GM21526 (cell line): Measurements from ENCODE around the gene SLC38A10.

Experiments used
- ATAC-seq: cut with Tn5 transposase; IDR thresholded peaks from one replicate; pipeline ENCODE4 v1.9.1; 2021; ENCODE audit warnings: moderate library complexity; ENCODE audit not compliant: unreplicated experiment, low FRiP score

Gene SLC38A10

DNA sequence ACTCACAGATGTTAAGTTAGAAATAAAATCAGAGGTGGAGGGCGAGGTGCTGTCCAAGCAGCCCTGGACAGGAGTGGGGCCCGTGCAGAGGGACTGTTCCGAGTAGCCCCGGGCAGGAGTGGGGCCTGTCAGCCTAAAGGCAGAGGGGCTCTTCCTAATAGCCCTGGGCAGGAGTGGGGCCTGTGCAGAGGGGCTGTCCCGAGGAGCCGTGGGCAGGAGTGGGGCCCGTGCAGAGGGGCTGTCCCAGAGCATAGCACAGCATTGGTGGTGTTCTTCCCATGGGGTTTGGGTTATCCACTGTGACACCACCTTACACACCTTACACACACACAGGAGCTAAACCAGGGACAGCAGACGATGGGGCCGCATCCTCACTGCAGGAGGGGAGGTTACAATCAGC, 82.7 kb downstream of the SLC38A10 start:
- no peak for ATAC-seq

DNA sequence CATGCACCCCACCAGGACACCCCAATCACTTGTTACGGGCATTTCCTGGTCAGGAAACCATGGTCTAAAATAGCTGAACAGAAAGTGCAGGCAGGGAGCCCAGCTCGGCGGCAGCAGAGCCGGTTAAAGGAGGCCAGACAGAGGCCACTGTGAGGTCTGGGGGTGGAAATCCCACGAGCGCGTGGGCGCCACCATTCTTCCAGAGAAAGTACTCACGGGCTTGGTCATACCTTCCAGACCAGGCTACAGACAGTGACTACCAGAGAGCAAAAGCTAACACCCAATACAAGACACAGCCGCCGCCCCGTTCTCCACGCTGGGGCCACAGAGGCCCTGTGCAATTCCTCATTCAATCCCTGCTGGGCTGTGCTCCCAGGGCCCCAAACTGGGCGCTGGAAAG, 84.2 kb downstream of the SLC38A10 start:
- no peak for ATAC-seq

DNA sequence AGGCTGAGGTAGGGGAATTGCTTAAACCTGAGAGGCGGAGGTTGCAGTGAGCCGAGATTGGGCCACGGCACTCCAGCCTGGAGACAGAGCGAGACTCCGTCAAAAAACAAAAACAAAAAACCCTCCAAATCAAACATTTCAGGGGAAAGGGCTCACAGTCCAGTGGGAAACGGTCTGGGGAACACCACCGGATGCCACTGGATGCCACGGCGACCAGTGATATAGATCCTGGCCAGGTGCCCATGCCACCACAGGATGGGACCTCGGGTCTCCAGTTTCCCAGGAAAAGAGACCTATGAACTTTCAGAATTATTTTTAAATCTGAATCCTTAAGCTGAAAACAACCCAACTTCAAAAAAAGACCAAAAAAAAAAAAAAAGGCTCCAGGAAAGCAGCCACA, 84.6 kb downstream of the SLC38A10 start:
- no peak for ATAC-seq

DNA sequence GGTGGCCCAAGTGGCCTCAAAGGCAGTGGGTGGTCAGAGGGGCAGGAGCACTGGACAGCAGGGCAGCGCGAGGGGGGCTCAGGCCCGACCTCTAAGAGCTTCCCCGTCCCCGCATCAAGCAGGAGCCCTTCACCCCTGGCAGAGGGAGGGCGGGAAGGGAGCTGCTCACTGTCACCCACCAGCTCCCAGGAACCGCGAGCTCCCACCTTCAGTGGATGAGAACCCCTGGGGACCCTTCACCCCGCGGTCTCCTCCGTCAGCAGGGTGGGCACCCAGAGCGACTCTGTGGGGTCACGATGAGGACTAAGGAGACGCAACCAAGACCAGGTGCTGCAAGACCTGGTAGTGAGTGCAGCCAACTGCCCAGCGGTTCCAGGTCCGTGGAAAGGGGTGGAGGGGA, 86.0 kb downstream of the SLC38A10 start:
- no peak for ATAC-seq

DNA sequence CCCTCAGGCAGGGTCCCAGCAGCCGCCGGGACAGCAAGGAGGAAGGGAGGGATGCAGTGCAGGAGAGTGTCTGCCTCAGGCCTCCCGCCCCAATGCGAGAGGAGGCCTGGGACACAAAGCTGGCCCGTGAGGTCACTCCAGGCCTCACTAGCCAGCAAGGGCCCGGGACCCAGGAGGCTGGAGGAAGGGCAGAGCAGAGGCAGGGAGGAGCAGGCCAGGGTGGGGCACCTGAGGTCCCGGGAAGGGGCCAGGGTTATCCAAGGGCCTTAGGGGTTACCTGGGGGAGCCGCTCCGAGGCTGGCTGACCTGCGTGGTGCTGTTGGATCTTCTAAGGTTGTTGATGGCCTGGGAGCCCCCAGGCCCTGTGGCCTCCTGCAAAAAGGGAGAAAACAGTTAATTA, 86.5 kb downstream of the SLC38A10 start:
- ATAC-seq: no peak

DNA sequence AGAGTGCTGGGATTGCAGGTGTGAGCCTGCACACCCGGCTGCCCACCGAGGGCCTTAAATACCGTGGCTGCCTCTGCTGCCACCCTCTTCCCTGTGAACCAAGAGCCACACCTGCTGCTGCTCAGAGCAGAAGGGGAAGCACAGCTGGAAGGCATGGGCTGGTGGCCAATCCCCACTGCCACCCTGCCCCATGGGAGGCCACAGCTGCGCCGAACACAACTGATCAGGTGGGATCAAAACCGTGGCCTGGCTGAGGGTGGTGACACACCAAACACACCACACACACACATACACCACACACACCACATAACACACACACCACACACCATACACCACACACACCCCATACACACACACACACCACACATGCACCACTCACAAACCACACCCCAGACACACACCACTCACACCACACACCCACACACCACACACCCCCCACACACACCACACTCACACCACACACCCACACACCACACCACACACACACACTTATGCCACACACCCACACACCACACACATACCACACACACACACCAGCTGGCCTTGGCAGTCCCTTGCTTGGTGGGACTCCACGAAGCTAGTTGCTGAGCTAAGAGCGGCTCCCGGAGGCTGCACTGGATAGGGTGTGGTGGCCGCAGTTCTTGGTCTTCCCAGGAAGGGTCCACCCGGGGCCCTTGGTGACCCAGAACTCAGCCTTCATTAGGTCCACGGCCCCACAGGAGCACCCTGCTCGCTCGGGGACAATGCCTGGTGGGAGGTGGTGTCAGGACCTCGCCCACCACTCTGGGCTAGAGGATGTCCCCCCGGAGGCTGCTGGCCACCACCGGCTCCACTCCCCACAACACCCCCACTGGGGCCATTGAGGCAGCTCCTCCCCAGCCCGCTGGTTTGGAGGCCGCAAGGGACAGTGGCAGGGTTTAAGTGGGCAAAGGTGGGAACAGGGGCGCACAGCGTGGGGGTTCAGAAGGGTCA, 87.2 kb downstream of the SLC38A10 start:
- no peak for ATAC-seq

DNA sequence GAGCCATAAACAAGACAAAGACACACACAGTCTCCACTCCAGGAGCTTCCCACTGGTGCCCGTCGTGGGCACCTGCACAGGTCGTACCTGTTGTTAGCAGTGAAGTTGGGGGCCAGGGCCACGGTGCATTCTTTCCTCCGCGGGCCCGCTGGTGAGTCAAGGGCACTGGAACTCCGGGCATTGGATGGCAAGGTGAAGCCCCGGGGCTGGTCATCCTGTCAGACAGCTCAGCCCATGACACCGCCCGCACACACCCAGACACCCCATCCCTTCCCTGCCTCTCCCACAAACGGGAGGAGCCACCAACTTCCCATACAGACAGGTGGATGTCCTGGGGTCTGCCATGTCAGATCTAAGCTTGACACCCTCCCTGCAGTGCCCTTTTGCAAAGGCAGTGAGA, 88.5 kb downstream of the SLC38A10 start:
- no peak for ATAC-seq

DNA sequence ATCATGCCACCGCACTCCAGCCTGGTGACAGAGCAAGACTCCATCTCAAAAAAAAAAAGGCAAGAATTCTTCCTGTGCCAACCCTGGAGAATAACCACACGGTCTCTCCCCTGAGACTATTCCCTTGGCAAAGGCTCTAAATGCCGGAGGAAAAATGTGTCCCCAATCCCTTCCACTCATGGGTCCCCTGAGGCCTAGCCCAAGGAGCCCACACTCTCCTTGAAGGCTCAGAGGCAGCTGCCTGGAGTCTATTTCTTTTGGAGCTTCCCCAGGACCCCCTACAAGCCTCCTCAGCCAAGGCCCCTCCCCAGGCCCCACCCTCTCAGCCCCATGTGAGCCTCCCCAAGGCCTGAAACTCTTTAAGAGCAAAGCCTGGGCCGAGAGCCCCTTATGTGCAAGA, 88.9 kb downstream of the SLC38A10 start:
- ATAC-seq: no peak

DNA sequence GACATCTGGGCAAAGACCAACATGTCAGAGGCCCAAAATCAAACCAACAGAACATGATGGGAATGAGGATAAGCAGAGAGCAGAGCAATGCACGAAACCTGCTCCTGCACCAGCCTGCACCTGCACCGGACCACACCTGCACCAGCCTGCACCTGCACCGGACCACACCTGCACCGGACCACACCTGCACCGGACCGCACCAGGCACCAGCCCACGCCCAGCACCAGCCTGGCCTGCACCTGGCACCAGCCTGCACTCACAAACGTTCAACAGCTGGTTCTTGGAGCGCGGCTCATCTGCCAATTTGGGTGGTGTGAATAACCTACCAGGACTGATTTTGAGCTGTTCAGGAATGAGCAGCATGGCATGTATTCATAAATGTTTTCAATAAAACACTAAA, 90.5 kb downstream of the SLC38A10 start:
- ATAC-seq: no peak

DNA sequence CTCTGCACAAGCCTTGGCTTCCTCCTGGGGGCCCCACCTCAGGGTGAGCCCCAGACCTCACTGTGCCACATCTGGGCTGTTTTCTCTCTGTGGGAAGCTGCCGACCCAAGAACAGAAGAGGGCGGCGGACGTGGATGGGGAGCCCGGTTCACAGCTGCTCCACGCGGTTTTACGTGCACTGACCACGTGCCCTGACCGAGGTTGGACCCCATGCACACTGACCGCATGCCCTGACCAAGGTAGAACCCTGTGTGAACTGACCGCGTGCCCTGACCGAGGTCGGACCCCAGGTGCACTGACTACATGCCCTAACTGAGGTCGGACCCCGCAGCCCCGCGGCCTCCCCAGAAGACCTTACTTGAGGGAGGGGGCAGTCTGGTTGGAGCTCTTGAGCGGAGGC, 92.0 kb downstream of the SLC38A10 start:
- ATAC-seq: no peak

DNA sequence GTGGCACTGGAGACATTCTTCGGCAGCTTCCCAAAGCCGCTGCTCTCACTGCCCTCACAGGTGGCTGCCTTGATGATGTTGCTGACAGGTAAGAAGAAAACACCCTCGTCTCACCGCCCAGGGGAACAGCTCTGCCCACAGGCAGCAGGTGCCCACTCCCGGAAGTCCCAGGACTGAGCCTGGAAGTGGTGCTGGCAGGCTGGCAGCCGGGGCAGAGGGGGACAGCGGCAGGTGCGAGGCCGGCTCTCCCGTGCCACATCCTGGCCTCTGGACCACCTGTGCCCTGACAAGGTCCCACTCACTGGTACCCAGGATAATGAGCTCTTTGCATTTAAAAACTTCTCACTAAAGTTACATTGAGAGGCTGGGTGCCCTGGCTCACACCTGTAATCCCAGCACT, 92.8 kb downstream of the SLC38A10 start:
- no peak for ATAC-seq

DNA sequence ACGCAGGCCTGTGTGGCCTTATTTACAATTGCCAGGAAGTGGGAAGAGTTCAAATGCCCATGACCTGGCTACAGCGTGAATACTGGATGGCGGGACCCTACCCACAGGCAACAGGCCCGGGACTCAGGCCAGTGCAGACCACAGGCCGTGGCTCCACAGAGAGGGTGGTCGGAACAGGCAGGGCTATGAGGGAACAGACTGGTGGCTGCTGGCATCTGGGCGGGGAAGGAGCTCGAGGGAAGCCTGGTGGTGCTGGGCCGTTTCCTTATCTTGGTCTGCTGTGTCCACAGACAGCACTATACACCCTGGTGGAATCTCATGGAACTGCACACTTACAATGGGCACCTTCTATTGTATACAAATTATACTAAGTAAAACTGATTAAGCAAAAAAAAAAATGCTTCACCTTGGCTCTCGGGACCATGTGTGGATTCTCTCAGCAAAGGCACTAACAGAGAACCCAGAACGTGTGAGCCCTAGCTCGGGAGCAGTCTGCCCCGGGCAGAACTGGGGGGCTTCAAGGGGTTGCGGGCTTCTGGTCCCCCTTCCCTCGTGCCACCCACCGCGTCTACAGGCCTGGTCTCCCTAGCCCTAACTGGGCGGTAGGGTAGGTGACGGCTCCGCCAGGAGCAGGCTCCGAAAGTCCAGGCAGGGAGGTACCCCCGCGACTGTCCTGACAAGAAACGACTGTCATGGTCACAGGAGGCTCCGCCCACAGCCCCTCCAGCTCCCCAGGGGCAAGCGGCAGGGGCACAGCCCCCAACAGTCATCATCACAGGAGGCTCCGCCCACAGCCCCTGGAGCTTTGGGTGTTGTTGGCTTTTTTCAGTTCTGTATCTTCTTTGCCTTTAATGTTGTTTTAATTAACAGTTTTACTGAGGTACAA, 94.2 kb downstream of the SLC38A10 start:
- ATAC-seq: no peak

DNA sequence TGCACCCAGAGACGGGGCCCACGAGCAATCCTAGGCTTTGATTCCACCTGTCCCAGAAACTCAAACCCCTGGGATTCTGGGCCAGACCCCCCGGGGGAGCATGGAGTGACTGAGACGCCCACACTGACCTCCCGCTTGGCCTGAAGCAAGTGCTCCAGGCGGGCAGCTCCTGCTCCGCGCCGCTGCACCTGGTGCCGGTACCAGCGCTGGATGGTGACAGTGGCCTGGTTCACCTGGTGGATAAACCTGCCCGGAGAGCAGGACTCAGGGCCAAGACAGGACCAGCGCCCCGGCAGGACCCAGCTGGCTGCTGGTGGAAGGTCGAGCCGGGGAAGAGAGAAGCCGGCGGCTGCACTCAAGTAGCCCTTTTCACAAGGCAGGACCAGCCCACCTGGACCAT, 94.9 kb downstream of the SLC38A10 start:
- no peak for ATAC-seq

DNA sequence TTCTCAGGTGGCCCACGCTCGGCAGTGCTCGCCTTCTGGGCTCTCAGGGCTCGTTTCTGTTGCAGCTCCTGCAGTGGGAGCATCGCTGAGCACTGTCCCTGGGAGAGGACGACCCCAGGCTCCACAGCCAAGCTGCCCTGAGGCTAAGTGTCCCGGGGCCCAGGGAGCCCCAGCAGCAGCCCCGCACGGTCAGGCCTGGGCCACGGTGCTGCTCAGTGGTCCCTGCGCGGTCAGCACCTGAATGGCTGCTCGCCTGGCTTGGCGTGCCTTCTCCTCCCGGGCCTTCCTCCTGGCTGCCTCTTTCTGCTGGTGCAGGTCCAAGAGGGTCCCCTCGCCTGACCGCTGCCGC, 95.7 kb downstream of the SLC38A10 start:
- no peak for ATAC-seq

DNA sequence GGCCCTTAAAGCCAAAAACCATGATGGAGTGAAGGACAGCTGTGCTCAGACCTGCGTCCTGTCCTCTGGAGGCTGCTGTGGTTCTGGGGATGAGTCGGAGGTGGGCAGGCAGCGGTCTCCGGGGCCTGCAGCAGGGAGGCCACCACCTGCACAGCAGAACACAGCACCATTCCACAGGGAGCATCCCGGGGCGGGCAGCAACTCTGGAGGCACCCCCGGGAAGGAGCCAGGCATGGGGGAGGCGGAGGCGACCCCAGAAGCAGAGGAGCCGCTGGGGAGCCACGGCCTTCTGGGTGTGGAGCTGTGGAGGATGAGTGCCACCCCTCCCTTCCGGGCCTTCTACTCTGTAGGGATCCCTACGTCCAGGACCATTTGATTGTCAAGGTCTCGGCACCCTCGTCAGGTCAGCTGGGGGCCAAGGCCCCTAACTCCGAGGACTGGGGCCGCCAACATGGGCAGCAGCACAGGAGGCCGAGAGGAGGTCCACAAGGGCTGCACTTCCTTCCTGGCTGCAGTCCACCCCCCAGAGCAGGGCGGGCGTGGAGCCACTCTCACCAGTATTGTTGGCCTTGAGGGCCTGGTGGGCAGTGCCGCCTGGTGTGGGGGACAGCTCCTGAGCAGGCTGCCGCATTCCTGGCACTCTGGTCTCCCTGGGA, 96.2 kb downstream of the SLC38A10 start:
- no peak for ATAC-seq

DNA sequence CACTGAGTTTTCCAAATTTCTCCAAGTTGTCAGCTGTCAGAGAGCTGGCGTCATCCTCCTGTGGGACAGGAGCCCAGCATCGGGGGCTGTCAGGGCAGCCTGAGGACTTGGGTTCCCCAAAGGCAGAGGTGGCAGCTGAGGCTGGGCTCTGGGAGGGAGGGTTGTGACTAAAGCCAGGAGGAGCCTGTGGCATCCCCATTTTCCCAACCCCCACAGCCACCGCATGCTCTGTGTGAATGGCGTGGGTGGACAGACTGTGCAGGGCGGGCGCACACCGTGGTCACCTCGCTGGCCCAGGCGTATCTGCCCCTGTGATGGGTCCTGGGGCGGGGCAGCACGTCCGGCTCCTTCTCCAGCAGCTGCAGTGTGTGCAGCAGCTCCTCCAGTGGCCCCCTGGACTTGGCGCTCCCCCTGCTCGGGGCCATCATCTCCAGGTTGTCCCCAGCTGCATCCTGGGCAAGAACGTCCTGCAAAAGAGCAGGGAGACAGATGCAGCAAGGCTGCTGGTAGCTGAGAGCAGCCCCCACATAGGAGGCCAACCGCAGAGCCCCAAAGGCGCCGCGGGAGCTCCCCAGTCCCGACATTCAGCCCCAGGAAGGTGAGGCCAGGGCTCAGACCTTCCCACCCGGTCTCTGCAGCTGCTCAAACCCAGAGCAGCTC, 97.1 kb downstream of the SLC38A10 start:
- no peak for ATAC-seq

DNA sequence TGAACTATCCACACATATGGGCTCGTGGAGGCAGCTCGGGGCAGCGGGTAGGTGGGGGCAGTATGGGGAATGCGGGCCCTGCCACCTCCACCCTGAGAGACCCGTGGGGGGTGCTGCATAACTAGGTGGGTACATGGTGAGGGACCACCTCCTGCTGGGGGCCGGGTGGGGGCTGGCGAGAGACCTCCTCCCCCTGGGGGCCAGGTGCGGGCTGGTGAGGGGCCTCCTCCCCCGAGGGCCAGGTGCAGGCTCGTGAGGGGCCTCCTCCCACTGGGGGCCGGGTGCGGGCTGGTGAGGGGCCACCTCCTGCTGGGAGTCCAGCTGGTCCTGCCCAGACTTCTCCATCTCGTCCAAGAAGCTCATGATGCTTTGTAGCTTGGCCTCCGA, 97.7 kb downstream of the SLC38A10 start:
- no peak for ATAC-seq

DNA sequence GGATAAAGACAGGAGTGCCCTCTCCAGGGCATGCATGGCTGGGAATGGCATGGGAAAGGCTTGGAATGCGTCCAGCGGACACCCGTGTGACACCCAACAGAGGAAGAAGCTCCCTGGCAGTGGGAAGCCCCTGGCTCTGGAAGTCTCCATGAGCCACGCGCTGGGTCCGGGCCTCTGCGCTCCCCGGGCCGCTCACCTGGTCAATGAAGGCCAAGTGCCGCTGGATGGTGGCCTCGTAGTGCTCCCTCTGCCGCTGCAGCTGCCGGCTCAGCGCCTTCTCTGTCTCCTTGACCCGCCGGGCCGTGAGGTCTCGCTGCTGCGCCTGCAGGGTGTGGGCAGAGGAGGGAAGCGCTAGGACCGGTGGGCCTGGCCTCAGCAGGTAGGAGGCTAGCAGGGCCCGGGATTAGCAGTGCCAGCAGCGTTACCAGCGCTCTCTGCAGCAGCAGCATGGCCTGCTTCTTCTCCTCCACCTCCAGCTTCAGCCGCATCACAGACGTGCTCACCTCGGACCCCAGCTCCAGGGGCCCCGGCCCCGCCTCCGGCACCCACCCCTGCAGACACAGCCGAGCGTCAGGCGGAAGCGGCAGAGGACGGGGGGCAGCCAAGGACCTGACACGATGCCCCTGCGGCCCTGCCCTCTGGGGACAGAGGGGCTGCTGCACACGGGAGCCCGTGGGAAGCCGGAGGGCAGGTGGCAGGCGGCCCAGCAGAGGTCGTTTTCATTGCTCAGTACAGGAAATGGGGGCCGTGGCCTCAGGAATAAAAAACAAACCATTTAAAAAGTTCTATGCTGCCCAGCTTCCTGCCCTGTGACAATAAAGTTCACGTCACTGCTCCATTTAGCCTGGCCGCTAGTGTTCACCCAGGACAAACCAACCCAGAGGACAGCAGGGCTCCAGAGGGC, 98.3 kb downstream of the SLC38A10 start:
- ATAC-seq: no peak

DNA sequence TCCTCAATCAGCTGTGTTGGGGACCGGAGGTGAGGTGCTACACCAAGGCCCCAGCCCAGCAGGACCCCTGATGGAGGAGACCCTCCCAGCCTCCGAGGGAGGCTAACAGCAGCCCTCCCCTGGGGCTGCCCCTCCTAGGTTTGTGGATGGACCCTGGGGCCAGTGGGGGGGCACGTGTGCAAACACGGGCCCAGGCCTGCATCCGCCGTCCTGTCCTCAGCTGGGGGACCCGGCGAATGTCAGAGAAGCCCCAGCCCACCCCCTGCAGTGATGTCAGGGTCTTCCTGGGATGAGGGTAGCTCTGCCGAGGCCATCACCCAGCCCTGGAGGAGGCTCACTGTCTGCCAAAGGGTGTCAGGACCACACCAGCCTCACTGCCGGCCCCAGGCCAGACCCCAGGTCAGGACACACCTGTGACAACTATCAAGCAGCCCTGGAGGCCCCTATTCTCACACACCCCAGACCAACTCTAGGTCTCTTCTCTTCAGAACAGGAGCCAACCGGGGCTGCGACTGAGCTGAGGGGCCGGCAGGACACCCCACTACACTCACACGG, 99.1 kb downstream of the SLC38A10 start:
- no peak for ATAC-seq
